Measurements from ENCODE around the gene OBI1. TPM values are rescaled to one million over a fixed set of nuclear protein-coding genes. Genes with fewer than 3 reads are reported as not detected.

Gene OBI1
- total RNA-seq, 1 donor from 2014 or later: 18.1 TPM

- intact Hi-C loops (cut with micrococcal nuclease): loop anchor here (5.0 to 10.0 kb wide), 3 partner anchors 368 to 1731 kb away; partner anchors contain the start of gene EDNRB
- DNase-seq (ENCODE audit: low spot score): no peak
- Mint-ChIP-seq H3K27ac (no peak overlapping the region), H3K27me3 (ENCODE audit: low read depth) (peaks cover 87% of the 10 kb centered on the region), H3K36me3 (ENCODE audit: low read depth) (no peaks in the 10 kb centered on the region), H3K9me3 (no peaks in the 10 kb centered on the region), H3K4me3 (ENCODE audit: low read depth) (no peak overlapping the region), H3K4me1 (ENCODE audit: low read depth) (peaks cover 31% of the 10 kb centered on the region)
Observed at GRCh38 chr13:78606471-78607408, 52.2 kb downstream of the OBI1 start.

GRCh38 chr13:78604782-78605611 lies 54.0 kb downstream of the OBI1 start:
- no peak overlapping the region for H3K27ac Mint-ChIP-seq
- H3K9me3 Mint-ChIP-seq: no peaks in the 10 kb centered on the region
- intact Hi-C loops (cut with micrococcal nuclease): loop anchor here (5.0 to 10.0 kb wide), 3 partner anchors 370 to 1732 kb away; partner anchors contain the start of gene EDNRB
- DNase-seq (ENCODE audit: low spot score): no peak
- peaks cover 87% of the 10 kb centered on the region for H3K27me3 Mint-ChIP-seq (ENCODE audit: low read depth)
- peaks cover 6% of the 10 kb centered on the region for H3K36me3 Mint-ChIP-seq (ENCODE audit: low read depth)
- H3K4me1 Mint-ChIP-seq (ENCODE audit: low read depth): peaks cover 38% of the 10 kb centered on the region
- no peak overlapping the region for H3K4me3 Mint-ChIP-seq (ENCODE audit: low read depth)

- DNase-seq (ENCODE audit: low spot score): peak; percentile 68
- peaks cover 87% of the 10 kb centered on the region for H3K27me3 Mint-ChIP-seq (ENCODE audit: low read depth)
- no peaks in the 10 kb centered on the region for H3K9me3 Mint-ChIP-seq
- peak within 1 kb of the TSS; percentile 83 for H3K4me3 Mint-ChIP-seq (ENCODE audit: low read depth)
- H3K36me3 Mint-ChIP-seq (ENCODE audit: low read depth): peaks cover 6% of the 10 kb centered on the region
- intact Hi-C loops (cut with micrococcal nuclease): loop anchor here (1.0 to 10.0 kb wide), 3 partner anchors 8 to 371 kb away; partner anchors contain the start of gene OBI1
- peaks cover 38% of the 10 kb centered on the region for H3K4me1 Mint-ChIP-seq (ENCODE audit: low read depth)
- H3K27ac Mint-ChIP-seq: peak within 1 kb of the TSS; percentile 62
Observed at GRCh38 chr13:78603240-78603957, 55.6 kb downstream of the OBI1 start, which contains the start of gene POU4F1. TSS of gene POU4F1 (minus strand) at chr13:78603552. CDS start at chr13:78603326, 226 bp downstream.

- H3K9me3 Mint-ChIP-seq: no peaks in the 10 kb centered on the region
- peaks cover 35% of the 10 kb centered on the region for H3K4me1 Mint-ChIP-seq (ENCODE audit: low read depth)
- peak overlapping the region; percentile 62 for H3K27ac Mint-ChIP-seq
- DNase-seq (ENCODE audit: low spot score): no peak
- intact Hi-C loops (cut with micrococcal nuclease): loop anchor here (1.0 to 10.0 kb wide), 3 partner anchors 7 to 372 kb away; partner anchors contain the start of gene OBI1
- H3K36me3 Mint-ChIP-seq (ENCODE audit: low read depth): peaks cover 6% of the 10 kb centered on the region
- peak overlapping the region; percentile 83 for H3K4me3 Mint-ChIP-seq (ENCODE audit: low read depth)
- peaks cover 86% of the 10 kb centered on the region for H3K27me3 Mint-ChIP-seq (ENCODE audit: low read depth)
Observed at GRCh38 chr13:78602561-78603239, 56.3 kb downstream of the OBI1 start.

GRCh38 chr13:78601874-78602560 lies 56.9 kb downstream of the OBI1 start:
- DNase-seq (ENCODE audit: low spot score): no peak
- intact Hi-C loops (cut with micrococcal nuclease): loop anchor here (2.0 to 10.0 kb wide), 2 partner anchors 57 to 373 kb away; partner anchors contain the start of gene OBI1

GRCh38 chr13:78601124-78601873 lies 57.7 kb downstream of the OBI1 start:
- DNase-seq (ENCODE audit: low spot score): no peak
- peak overlapping the region; percentile 39 for H3K4me3 Mint-ChIP-seq (ENCODE audit: low read depth)
- H3K27ac Mint-ChIP-seq: no peak overlapping the region
- intact Hi-C loops (cut with micrococcal nuclease): loop anchor here (10.0 kb wide), 1 partner anchor 374 kb away; no protein-coding TSS in a partner anchor
- H3K36me3 Mint-ChIP-seq (ENCODE audit: low read depth): peaks cover 6% of the 10 kb centered on the region
- H3K27me3 Mint-ChIP-seq (ENCODE audit: low read depth): peaks cover 82% of the 10 kb centered on the region
- H3K4me1 Mint-ChIP-seq (ENCODE audit: low read depth): peaks cover 39% of the 10 kb centered on the region
- no peaks in the 10 kb centered on the region for H3K9me3 Mint-ChIP-seq

More at GRCh38 chr13:78601874-78602560, 56.9 kb downstream of the OBI1 start:
- Mint-ChIP-seq H3K4me1 (ENCODE audit: low read depth) (peaks cover 38% of the 10 kb centered on the region), H3K27ac (peak overlapping the region; percentile 62), H3K27me3 (ENCODE audit: low read depth) (peaks cover 86% of the 10 kb centered on the region), H3K36me3 (ENCODE audit: low read depth) (peaks cover 6% of the 10 kb centered on the region), H3K4me3 (ENCODE audit: low read depth) (peak overlapping the region; percentile 83), H3K9me3 (no peaks in the 10 kb centered on the region)

GRCh38 chr13:78600280-78600883 lies 58.6 kb downstream of the OBI1 start:
- H3K4me1 Mint-ChIP-seq (ENCODE audit: low read depth): peaks cover 37% of the 10 kb centered on the region
- intact Hi-C loops (cut with micrococcal nuclease): loop anchor here (10.0 kb wide), 1 partner anchor 374 kb away; no protein-coding TSS in a partner anchor
- H3K36me3 Mint-ChIP-seq (ENCODE audit: low read depth): peaks cover 6% of the 10 kb centered on the region
- H3K27me3 Mint-ChIP-seq (ENCODE audit: low read depth): peaks cover 79% of the 10 kb centered on the region
- no peak overlapping the region for H3K27ac Mint-ChIP-seq
- DNase-seq (ENCODE audit: low spot score): no peak
- H3K4me3 Mint-ChIP-seq (ENCODE audit: low read depth): no peak overlapping the region
- H3K9me3 Mint-ChIP-seq: no peaks in the 10 kb centered on the region

GRCh38 chr13:78599645-78600279 lies 59.2 kb downstream of the OBI1 start:
- intact Hi-C loops (cut with micrococcal nuclease): loop anchor here (1.0 to 10.0 kb wide), 4 partner anchors 9 to 1743 kb away; partner anchors contain the start of gene SPRY2
- H3K4me1 Mint-ChIP-seq (ENCODE audit: low read depth): peaks cover 34% of the 10 kb centered on the region
- DNase-seq (ENCODE audit: low spot score): no peak
- no peaks in the 10 kb centered on the region for H3K9me3 Mint-ChIP-seq
- peaks cover 6% of the 10 kb centered on the region for H3K36me3 Mint-ChIP-seq (ENCODE audit: low read depth)
- no peak overlapping the region for H3K4me3 Mint-ChIP-seq (ENCODE audit: low read depth)
- peaks cover 80% of the 10 kb centered on the region for H3K27me3 Mint-ChIP-seq (ENCODE audit: low read depth)
- H3K27ac Mint-ChIP-seq: no peak overlapping the region

- Mint-ChIP-seq H3K36me3 (ENCODE audit: low read depth) (peaks cover 6% of the 10 kb centered on the region), H3K9me3 (no peaks in the 10 kb centered on the region), H3K4me3 (ENCODE audit: low read depth) (no peak overlapping the region), H3K4me1 (ENCODE audit: low read depth) (peaks cover 30% of the 10 kb centered on the region), H3K27ac (no peak overlapping the region), H3K27me3 (ENCODE audit: low read depth) (peaks cover 80% of the 10 kb centered on the region)
- intact Hi-C loops (cut with micrococcal nuclease): loop anchor here (1.0 to 10.0 kb wide), 3 partner anchors 9 to 1743 kb away; partner anchors contain the start of gene SPRY2
- no peak for DNase-seq (ENCODE audit: low spot score)
Observed at GRCh38 chr13:78598966-78599644, 59.9 kb downstream of the OBI1 start.
